Stimulated activated CD8-positive, alpha-beta memory T cell treated with anti-CD3 and anti-CD28 coated beads, Interleukin-4, amount 100 ng/mL, for 4 hours (primary cell): ENCODE measurements around the gene LDHAL6B.
A peak's percentile ranks its signal among the peaks of the same experiment; 100 is the strongest.

Source experiments
- DNase-seq, 2 donors: peaks; one replicate each; pipeline ENCODE4 v3.0.0-alpha.2; 2020; ENCODE audit warnings: low read depth in 2 of 2, low spot score in 1 of 2

Gene LDHAL6B

DNA sequence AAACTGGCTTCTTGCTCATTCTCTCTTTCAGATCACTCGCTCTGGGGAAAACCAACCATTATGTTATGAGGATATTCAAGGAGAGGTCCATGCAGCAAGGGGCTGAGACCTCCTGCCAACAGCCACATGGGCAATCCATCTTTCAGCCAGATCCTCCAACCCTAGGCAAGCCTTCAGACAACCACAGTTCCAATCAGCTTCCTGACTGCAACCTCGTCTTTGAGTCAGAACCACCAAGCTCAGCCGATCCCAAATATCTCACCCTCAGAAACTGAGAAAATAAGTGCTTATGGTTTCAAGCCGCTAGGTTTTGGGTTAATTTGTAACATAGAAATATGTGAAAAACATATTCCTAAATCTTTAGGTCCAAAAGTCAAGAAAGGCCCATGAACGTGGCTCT, 10.3 kb downstream of the LDHAL6B start:
- DNase-seq, result no peak

DNA sequence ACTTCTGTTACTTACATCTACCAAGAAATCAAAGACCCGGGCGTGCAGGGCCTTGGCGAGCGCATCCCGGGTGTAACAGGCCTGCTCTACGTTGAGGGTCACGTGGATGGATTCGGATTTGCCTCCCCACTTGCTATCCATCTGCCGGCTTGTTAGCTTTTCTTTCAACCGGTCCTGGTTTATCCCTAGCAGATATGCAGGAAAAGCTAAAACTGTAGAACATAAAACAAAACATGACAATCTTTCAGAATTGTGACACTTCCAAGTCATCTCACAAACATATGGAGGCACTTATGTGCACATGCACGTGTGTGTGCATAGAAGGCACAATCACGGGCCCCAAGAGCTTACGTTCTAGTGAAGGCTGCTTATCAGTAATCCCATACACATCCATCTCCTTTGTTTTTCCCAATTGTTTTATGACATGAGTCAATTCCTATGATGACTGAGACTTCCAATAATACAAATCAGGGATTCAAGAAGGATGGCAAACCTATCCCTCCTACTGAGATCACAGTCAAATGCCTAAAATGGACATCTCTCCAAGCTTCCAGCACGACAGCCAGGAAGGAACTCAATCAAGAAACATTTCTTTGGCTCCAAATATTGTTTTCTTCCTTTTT, 11.3 kb downstream of the LDHAL6B start:
- no peak for DNase-seq

DNA sequence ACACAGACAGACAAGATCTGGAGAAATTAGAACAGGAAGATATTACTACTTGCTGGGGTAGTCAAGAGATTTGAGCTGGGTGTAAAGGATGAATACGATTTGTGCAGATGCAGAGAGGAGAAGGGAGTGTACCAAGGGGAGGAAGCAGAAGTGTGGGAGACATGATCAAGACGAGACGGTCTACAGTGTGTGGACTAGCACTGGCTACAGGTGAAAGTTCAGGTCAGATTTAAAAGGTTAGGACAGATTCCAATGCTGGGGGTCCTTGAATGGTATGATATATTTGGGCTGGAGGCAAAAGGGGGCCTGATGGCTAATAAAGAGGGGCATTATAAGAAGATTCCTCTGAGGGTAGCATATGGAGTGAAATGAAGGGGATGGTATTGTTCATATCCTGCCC, 12.1 kb downstream of the LDHAL6B start:
- no peak for DNase-seq

DNA sequence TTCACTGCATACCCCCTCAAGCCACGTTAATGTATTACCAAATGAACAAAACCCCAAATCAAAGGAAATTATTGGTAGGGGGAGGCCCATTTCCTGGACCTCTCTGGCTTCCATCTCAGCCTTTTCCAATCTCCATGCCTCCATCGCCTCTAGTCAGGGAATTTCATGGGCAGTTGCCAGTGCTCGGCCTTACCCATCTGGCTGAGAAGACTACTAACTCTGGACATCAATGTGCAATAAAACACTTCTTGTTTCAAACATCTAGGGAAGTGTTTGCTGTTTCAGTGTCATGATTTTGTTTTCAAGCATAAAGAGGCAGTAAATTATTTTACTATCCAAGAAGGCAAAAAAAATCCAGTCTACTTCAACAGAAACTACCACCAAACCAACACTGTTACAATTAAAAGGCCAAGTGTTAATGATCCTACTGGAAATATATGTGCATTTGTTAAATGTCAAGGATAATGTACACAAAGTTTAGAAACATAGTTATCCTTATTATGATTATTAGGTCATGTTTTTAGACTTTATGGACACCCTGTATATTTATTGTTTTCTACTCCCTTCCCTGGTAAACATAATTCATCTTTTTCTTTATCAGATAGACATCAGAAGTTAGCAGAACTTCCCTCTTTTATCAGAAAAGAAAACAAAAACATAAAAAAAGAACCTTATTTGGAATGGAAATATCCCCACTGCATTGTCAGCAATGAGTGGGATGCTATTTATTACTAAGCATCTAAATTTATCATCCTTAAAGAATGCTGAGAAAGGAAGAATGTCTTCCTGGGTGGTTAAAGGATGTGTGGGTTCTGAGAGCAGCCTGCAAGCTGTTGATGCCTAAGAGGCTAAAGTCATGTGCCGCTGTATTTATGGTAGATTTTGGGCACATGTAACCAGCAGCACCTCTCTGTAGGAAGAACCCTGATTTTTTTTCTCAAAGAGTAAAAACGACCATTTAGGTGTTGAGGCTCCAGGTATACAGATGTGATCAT, 15.2 kb downstream of the LDHAL6B start:
- DNase-seq, result no peak

DNA sequence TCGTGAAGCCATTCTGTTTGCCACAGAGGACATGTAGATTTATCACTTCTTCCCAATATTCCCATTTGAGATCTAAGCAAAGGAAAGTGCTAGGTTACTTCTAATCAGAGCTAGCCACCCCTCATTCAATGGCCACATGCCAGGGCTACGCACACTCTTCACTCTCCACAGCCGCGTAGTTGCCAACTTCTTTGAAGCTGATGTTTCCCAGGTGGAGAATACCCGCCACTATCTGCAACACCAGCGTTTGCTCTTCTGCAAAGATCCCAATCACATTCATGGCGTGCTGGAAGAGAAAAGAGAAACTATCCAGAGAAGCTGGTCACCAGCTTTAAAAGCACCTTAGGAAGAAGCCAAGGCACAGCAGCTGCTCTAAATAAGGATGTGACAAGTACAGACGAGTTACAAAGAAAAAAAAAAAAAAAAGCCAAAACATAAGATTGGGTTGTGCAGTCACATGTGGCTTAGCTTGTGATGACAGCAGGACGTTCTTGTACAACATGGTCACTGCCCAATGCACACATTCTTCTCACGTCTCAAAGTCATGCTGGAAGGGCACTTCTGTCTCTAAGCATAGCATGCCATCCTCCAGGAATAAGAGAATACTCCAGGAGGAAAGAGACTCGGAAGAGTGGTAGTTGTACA, 16.4 kb downstream of the LDHAL6B start:
- DNase-seq, result no peak

DNA sequence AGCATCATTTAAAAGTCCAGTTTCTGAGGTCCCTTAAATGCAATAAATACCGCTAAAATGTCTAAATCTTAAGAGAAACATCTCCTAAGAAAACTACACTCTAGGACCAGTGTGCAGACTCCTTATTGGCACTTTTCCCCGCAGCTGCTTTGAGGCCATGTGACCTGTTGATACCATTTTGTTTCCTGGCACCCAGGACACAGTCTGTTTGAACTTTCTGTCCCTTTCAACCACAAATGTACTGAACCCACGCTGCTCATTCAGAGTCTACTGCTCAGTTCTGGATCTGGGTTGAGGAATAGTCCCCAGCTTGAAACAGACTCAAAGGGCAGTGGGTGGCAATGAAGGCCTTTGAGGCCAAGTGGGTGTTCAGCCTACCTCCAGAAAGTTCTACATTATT, 17.1 kb downstream of the LDHAL6B start:
- DNase-seq, result no peak

DNA sequence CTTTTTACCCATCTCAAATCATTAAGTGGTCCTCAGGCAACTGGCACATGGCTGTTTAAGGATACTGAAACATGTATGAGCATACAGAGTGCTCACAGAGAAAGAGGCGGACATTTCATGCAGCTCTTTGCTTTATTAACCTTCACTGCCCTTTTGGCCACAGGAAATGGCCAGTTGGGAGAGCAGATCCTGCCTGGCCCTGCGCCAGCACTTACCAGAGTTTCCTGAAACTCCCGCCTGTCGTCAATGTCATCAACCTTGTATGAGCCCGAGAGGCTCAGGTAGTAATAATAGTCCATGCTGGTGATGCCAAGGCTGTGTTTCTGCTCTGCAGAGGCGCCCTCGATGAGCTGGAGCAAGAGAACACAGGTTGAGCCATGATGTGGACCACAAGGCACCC, 17.8 kb downstream of the LDHAL6B start:
- no peak for DNase-seq

DNA sequence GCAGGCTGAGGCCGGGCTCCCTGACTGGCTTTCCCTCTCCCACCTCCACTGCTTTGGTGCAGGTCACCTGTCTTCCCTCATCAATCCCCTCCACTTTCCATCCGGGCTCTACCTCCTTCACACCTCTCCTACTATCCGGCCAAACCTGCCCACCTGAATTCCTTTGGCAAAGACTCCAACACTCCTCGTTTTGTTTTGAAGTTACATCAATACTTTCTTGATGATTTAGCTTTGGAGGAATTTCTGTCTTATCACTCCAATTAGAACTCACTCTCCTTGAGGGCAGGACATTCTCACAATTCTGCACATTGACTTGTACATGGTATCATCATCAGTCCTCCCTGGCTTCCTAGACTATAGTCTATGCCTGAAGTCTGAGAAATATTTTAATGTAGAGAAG, 20.4 kb downstream of the LDHAL6B start:
- DNase-seq, result no peak

DNA sequence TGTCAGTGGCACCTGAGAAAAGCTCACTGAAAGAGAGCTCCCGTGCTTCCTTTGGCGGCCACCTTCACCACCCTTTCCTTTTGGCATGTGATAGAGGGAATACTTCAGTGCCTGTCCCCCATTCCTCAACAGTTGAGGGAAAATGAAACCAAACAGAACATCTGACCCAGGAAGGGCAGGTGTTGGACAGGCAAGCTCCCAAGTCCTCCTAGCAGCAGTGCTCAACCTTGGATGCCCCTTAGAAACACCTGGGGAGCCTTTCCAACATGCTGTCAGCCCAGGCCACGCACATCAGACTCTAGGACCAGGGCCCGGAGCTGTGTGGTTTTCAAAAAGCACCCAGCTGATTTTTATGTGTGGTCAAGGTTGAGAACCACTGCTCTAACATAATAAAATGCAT, 22.4 kb downstream of the LDHAL6B start:
- no peak for DNase-seq

DNA sequence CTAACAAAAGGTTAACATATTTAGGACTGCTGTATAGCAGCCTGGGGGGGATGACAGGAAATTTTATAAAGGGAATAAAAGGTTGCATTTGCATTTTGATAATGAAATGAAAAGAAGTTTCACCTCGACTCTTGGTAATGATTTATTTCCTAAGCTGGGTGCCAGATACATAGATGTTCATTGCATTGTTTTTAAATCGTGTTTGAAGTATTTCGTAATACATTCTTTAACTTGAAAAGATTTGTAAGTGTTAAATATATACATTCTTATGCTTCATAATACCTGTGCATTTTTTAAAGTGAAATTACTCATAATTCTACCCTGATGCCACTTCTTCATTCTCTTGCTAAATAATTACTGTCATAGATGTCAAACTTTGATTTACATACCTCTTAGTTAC, 22.8 kb downstream of the LDHAL6B start:
- no peak for DNase-seq

DNA sequence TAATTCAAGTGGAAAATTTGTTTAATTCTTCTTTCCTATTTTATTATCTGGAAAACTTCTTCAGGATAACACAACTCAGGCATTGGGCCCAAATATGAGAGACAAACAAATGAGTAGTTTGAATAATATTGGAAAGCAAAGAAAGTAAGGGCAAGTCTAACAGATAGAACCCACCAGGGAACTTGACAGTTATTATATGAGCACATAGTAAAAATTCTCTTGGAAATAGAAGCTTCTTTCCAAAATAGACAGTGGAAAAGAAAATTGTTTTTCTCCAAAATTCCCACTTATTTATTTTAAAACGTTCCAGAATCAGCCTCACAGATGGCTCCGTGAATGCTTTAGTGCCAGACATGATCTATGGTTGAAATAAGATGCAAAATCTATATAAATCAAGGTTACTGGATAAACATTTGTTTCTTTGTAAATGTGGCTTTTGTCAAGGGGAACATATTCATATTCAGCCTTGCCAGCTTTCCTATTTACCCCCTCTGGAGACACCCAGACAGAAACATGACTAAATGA, 23.9 kb downstream of the LDHAL6B start:
- DNase-seq, result no peak

DNA sequence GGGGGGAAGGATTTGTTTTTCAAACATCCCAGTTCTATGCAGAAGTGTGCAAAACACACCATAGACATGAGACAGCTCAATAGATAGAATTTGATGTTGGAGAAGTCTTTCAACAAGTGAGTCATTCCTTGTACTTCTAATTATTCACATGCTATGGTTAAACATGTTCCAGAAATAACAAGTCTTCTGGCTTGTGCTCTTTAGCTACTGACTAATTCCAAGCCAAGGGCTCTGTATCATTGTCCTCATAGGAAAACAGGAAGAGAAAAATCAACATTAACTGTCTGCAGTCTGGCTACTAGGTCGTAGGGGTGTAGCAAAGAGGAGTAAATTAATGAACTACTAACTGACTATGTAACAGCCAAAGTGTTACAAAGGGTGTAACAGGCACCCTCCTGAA, 25.8 kb downstream of the LDHAL6B start:
- no peak for DNase-seq

DNA sequence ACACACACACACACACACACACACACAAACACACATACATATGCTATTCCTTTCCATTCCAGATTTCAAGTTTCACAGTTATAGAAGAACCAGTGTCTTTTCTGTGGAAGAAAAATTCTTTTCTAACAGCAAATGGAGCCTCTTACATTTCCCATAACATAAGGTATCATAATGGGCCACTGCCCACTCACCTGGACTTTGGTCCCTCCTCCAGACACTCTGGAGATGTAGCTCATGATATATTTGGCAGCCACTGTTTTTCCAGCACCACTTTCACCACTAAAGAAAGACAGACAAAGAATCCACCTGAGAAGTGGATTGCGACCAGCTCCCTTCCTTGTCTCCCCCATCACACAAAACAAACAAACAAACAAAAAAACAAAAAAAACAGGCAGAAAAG, 29.8 kb downstream of the LDHAL6B start:
- no peak for DNase-seq

DNA sequence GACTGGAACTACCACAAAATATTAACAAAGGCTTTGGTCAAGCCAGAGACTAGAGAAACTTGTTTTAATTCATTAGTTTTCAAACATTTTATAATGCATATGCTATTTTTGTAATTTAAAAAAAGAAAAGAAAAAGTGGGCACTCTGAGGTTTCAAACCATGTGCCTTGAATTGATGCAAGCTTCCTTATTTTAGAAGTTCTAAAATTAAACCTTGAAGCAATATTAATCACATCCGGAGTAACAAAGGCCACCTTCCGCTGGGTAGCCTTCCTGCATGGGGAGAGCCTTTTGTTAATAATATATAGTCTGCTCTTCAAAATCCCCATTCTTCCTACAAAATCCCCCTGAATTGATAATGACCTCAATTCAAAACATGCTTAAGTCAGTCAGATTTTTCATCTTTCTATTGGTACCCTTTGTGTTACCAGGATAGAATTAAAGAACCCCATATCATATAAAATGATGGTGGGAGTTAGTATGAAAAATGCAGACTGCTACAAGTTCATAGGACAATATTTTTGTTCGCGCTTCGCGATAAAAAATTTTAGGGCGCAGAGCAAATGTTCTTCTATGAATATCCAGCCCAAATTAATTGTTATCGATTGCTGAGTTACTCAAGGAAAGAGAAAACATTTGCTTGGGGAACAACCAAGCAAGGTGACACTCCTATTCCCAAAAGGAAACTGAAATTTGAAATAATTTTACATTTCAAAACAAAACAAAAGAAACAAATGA, 30.6 kb downstream of the LDHAL6B start:
- no peak for DNase-seq

DNA sequence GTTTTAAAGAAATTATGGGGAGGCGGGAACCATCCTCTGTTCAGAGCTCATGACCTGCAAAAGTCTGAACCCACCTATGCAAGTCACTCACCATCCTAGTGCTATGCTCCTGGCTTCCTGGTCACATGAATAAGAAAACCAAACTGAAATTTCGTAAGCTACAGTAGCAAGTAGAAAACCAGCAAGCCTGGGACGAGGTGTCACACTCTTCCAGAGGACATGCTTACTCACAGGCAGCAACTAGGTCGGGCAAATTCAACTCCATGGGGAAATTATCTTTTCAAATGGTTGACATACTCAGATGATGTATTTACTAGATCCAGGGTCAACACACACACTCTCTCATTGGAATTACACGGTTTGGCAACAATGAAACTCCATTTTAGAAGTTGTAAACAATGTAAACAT, 31.3 kb downstream of the LDHAL6B start:
- DNase-seq, result no peak

DNA sequence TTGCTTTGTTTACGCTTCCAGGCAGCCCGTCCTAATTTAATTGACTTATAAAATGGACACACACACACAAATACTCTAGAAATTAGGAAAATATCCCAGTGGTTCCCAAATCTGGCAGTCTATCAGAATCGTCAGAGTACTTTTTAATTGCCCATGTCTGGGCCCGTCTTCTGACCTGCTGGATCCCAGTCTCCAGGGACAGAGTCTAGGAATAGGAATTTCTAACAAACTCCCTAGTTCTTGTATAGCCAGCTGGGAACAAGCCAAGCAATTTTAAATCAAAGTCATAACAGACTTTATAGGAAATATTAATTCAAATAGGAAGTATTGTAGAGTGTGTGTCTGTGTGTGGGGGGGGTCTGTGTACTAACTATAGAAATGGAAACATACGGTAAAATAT, 33.4 kb downstream of the LDHAL6B start:
- DNase-seq, result no peak

DNA sequence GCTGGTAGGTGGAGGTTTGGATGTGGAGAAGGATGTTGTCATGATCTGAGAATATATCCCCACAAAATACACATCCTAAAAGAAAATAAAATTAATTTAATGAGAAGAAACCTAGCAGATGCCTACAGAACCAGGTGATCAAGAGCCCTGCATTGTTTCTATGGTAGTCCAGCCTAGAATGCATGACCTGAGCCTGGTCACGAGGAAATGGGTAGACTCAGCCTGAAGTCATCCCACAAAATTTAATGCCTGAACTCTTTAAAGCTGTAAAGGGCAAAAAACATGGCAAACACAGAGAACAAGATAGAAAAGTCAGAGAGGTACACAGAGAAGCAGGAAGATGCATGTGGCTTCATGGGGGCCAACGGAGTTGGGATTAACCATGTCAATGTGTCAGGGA, 36.0 kb downstream of the LDHAL6B start:
- no peak for DNase-seq

DNA sequence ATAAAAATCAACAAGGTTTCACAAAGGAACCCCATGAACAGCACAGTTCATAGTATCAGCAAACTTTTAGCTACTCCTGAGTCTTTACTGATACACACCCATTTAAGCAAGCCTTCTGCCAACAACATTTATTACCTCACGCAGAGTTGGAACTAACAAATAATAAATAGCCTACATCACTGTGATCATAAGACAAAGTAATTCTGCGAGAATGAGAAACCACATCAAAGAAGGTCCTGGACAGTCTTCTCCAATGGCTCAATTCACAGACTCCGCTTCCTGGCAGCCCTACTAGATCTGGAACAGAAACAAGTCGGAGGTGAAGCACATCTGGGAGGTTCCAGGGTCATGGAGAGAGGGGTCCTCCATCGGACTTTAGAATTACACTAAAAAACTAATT, 37.0 kb downstream of the LDHAL6B start:
- DNase-seq, result no peak

DNA sequence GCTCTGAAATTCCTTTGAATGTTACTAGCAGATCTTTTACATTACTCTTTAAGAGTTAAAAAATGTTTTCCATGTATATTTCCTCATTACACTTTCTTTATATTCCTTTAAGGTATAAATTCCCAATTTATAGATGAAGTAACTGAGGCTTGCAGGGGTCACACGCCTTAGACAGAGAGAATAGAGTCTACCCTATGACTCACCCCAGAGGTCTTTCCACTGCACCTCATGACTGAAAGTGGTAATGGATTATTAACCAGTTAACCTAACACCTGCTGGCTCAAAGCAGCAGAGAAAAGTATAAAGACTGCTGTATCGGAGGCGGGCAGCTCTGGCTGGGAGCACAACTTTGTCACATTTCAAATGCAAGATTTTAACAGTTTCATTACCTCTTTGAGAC, 37.7 kb downstream of the LDHAL6B start:
- DNase-seq, result no peak

DNA sequence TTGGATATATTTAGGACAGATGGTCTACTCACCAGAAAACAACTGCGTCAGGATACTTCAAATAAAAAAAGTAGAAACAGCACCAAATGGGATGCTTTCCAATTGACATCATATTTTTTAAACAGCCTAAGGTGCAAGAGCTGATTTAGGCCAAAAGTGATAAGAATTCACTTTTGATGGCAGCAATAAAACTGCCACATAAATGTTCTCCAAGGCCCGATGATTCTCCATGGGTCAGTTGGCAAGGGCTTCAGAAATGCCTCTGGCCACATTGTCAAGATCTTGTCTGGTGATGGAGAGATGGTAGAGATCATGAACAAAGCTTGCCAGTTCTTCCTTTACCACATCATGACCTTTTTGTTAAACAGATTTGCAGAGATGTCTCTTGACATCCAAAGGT, 38.9 kb downstream of the LDHAL6B start:
- DNase-seq, result no peak

DNA sequence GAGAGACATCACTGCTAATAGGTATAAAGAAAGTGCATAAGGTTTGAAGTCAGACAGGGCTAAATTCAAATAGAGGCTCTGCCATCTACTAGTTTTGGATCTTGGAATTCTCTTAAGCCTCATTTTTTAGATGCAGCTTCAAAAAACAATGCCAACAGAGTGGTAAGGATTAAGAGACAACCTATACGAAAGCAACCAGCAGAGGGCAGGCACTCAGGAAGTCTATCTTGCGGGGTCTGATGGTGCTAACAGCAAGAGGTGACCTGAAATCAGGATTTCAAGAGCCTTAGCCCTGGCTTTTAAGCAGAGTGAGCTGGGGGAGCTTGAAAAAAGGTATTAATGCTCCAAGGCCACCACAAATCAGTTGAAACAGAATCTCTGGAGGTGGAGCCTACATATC, 40.7 kb downstream of the LDHAL6B start:
- peak in 1 of 2 donors; percentile 10 for DNase-seq
